Lung (tissue), 12 donors: Measurements from ENCODE around the gene MAST2. TPM values are rescaled to one million over a fixed set of nuclear protein-coding genes. Genes with fewer than 3 reads are reported as not detected.

ENCODE experiments used
- ATAC-seq: fragments of 200-7000 bp; cut with Tn5 transposase; one replicate; pipeline ENCODE4 v1.9.1; 2020; ENCODE audit warnings: moderate number of reproducible peaks; ENCODE audit not compliant: insufficient read depth, low FRiP score
- DNase-seq, 3 donors: peaks; one replicate each; pipeline ENCODE4 v3.0.0-alpha.2; 2013 to 2017
- H3K27ac ChIP-seq, 2 donors: one replicate each; pipeline ENCODE4 v1.5.1; 2013; ENCODE audit warnings: mild to moderate bottlenecking in 2 of 2, moderate library complexity in 2 of 2, control low read depth in 1 of 2, inconsistent platforms in 1 of 2, low read depth in 1 of 2, low read length in 1 of 2
- H3K27me3 ChIP-seq, 3 donors: one replicate each; pipeline ENCODE4 v1.5.1; 2013; ENCODE audit warnings: low read length in 2 of 3; ENCODE audit not compliant: control insufficient read depth in 3 of 3, insufficient read depth in 3 of 3
- H3K36me3 ChIP-seq, 4 donors: one replicate each; pipeline ENCODE4 v1.5.1; 2013; ENCODE audit warnings: low read length in 4 of 4, mild to moderate bottlenecking in 1 of 4, moderate library complexity in 1 of 4; ENCODE audit not compliant: control insufficient read depth in 4 of 4, insufficient read depth in 4 of 4
- H3K4me1 ChIP-seq, 5 donors: one replicate each; pipeline ENCODE4 v1.5.1; 2013; ENCODE audit warnings: low read length in 5 of 5, mild to moderate bottlenecking in 2 of 5, moderate library complexity in 1 of 5; ENCODE audit not compliant: control insufficient read depth in 5 of 5, insufficient read depth in 5 of 5
- H3K4me3 ChIP-seq: one replicate; pipeline ENCODE4 v1.5.1; 2013; ENCODE audit warnings: mild to moderate bottlenecking, control low read depth, moderate library complexity
- H3K9ac ChIP-seq, 2 donors: one replicate each; pipeline ENCODE4 v1.5.1; 2013; ENCODE audit warnings: low read length in 2 of 2, control low read depth in 1 of 2; ENCODE audit not compliant: insufficient read depth in 1 of 2
- H3K9me3 ChIP-seq, 4 donors: one replicate each; pipeline ENCODE4 v1.5.1; 2013; ENCODE audit warnings: low read length in 3 of 4, mild to moderate bottlenecking in 1 of 4, moderate library complexity in 1 of 4; ENCODE audit not compliant: control insufficient read depth in 4 of 4, insufficient read depth in 3 of 4
- CTCF ChIP-seq: IDR thresholded peaks from 2 replicates; pipeline ENCODE4 v1.5.1; 2012; ENCODE audit warnings: mild to moderate bottlenecking; ENCODE audit errors: control extremely low read depth, extremely low read depth
- WGBS, 2 donors: extraction: QIAGEN DNeasy Blood & Tissue Kit; methylation state at CpG; one replicate each; pipeline ENCODE4 v1.1.7; 2013; 5-methylcytosine and 5-hydroxymethylcytosine counted together
- polyA plus RNA-seq, 2 donors: library from polyadenylated mRNA; stranded (reverse); fragments of 200-250 nt; gene quantifications; one replicate each; pipeline ENCODE4 v1.2.1, GENCODE V29; 2013
- total RNA-seq, 2 donors: library from RNA; depleted of rRNA in 1 of 2; stranded (reverse); fragments of >200 nt in 1 of 2; gene quantifications; one replicate each; pipeline ENCODE4 v1.2.1, GENCODE V29; 2014 to 2021
- donor health status: control.
- donor health status: control.
- donor health status: Bipolar disorder and iron deficiency.
- donor health status: healthy.
- donor health status: DM: yes; HTN: yes; CAD: no.

The MAST2 gene
- total and polyA plus RNA-seq, 4 donors = 10.5 to 28.6 (median 19.1) TPM

DNA sequence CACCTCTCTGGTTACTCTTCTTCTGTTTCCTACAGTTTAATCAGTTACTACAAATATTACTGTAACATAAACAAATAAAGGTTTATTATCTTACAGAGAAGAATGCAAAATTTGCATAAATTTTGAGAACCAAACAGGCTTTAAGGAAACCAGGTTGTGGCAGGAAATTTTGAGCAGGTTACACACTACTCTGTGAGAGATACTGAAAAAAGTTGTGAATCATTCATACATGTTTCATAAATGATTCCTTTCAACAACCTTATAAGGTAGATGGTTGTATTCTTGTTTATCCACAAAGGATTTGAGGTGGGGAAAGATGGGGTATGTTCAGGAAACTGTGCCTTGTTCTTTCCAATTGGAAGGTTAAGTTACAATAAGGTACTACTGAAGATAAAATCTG is 58.6 kb downstream of the MAST2 start:
- Histone ChIP-seq H3K4me1 (peaks cover 0 to 25% (median 11%) of the 10 kb centered on the region in 5 donors), H3K27ac (no peak overlapping the region), H3K36me3 (no peaks in the 10 kb centered on the region), H3K27me3 (no peaks in the 10 kb centered on the region), H3K9ac (no peak overlapping the region), H3K9me3 (no peaks in the 10 kb centered on the region), H3K4me3 (no peak overlapping the region)
- DNase-seq (no peak), ATAC-seq (no peak)
- TF ChIP-seq CTCF = no peak

DNA sequence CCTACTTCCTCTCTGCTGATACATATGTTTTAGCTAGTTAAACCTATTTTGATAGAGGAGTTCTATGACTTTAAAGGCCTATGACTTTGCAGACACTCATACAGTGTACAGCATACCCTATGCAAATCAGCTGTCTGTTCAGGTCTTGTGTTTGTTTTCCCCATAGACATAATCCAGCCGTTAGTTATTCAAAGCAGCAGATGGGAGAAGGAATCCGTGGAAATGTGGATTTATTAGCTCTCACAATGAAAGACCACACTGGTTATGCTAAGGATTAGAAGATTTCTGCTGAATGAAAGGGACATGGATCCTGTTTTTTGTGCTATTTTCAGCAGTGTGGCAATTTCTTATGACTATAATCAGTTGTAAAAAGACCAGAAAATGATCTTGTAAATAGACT is 59.8 kb downstream of the MAST2 start:
- no peak for ATAC-seq
- TF ChIP-seq CTCF = no peak
- Histone ChIP-seq H3K27ac (no peak overlapping the region), H3K27me3 (no peaks in the 10 kb centered on the region), H3K4me1 (peaks cover 0 to 25% (median 11%) of the 10 kb centered on the region in 5 donors), H3K9ac (peak overlapping the region in 1 of 2 donors; percentile 44), H3K4me3 (no peak overlapping the region), H3K9me3 (no peaks in the 10 kb centered on the region), H3K36me3 (no peaks in the 10 kb centered on the region)
- DNase-seq = peak in 2 of 3 donors; percentile 70 to 79
- WGBS, 2 donors = 75 to 84% methylated on average over 2 of the region's 2 CpGs

DNA sequence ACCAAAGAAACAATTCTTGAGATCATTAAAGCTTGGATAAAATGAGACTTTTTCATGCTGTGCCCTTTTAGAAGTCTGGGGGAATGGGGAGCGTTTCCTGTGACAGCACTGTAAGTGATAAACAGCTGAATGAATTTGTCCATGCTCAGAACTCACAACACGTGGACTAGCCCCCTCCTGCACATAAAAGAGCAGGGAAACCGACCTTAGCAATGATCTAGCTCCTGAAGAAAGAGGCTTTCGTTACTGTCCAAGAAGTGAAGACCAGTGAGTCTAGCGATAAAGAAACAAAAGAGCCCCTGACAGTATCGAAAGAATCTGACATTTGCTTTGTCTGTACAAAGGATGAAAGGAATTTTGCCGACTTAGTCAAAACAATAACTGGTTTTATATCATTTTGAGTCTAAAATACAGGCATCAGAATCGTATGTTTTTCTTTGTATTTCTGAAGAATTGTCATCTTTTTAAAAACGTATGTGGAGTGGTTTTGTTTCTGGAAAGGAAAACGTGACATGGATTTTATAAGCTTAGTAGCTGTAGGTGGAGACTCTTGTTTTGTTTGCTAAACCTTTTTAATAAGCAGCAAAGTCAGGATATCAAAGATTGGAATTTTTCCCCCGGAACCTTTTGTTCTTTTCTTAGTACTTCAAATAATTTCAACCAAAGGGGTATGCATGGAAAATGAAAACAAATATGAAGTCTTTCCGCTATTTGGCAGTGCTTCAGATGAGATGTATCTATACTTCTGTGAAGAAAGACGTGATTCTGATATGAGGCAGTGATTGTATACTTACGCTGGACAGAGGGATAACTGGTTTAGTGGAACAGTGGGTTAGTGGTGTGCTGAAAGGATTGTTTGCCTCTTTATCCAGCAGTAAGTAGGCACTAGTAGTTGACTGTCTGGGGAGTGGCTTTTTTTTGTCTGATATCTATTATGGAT is 61.0 kb downstream of the MAST2 start:
- no peak overlapping the region for H3K27ac ChIP-seq
- H3K9ac ChIP-seq = peak overlapping the region; percentile 31 to 73
- no peaks in the 10 kb centered on the region for H3K36me3 ChIP-seq
- 39 to 73% methylated on average over 14 of the region's 14 CpGs for WGBS, 2 donors
- no peak for TF ChIP-seq CTCF
- peak; percentile 40 to 85 (median 82) for DNase-seq
- H3K4me3 ChIP-seq = no peak overlapping the region
- ATAC-seq = no peak
- H3K4me1 ChIP-seq = peaks cover 0 to 25% (median 11%) of the 10 kb centered on the region in 5 donors
- H3K27me3 ChIP-seq = no peaks in the 10 kb centered on the region
- no peaks in the 10 kb centered on the region for H3K9me3 ChIP-seq
